DND-41 (cell line): ENCODE results near the gene KRT12.
"Not testable (repeated sequence)": the region's sequence is repeated elsewhere in the genome, so short reads cannot be mapped to it uniquely, and the experiment has no call there.

ENCODE experiments used
- ATAC-seq: fragments of 200-7000 bp; cut with Tn5 transposase; 3 replicates; pipeline ENCODE4 v1.9.1; 2021; ENCODE audit warnings: low read depth; ENCODE audit not compliant: insufficient read depth
- DNase-seq: peaks from one replicate; pipeline ENCODE4 v3.0.0-alpha.2; 2020
- H2AFZ ChIP-seq: 2 replicates; pipeline ENCODE4 v1.6.0; 2012; ENCODE audit warnings: low read depth, low read length
- H3K27ac ChIP-seq: 2 replicates; pipeline ENCODE4 v1.5.1; 2012; ENCODE audit warnings: low read length, inconsistent platforms
- H3K27me3 ChIP-seq: fragments of 200-600 bp; sonication (generic); 2 replicates; pipeline ENCODE4 v1.6.0; 2012; ENCODE audit warnings: low read length, mild to moderate bottlenecking, inconsistent platforms; ENCODE audit not compliant: insufficient read depth, poor library complexity
- H3K36me3 ChIP-seq: 2 replicates; pipeline ENCODE4 v1.5.1; 2012; ENCODE audit warnings: low read length, inconsistent platforms; ENCODE audit not compliant: insufficient read depth
- H3K4me1 ChIP-seq: 2 replicates; pipeline ENCODE4 v1.5.1; 2012; ENCODE audit warnings: mild to moderate bottlenecking, low read length; ENCODE audit not compliant: insufficient read depth
- H3K4me2 ChIP-seq: 2 replicates; pipeline ENCODE4 v1.6.0; 2012; ENCODE audit warnings: mild to moderate bottlenecking, moderate library complexity, low read length, inconsistent platforms; ENCODE audit not compliant: insufficient read depth
- H3K4me3 ChIP-seq, 2 experiments: fragments of 200-600 bp in 1 of 2; shearing (Covaris generic) in 1 of 2; 2 replicates each; pipeline ENCODE4 v1.5.1; 2012 to 2016; ENCODE audit warnings: inconsistent platforms in 2 of 2, low read length in 2 of 2, mild to moderate bottlenecking in 2 of 2, low read depth in 1 of 2, moderate library complexity in 1 of 2
- H3K79me2 ChIP-seq: 2 replicates; pipeline ENCODE4 v1.6.0; 2012; ENCODE audit warnings: low read length, inconsistent platforms; ENCODE audit not compliant: insufficient read depth
- H3K9ac ChIP-seq: 2 replicates; pipeline ENCODE4 v1.6.0; 2012; ENCODE audit warnings: low read depth, mild to moderate bottlenecking, inconsistent platforms, low read length, moderate library complexity
- H3K9me3 ChIP-seq: 2 replicates; pipeline ENCODE4 v1.5.1; 2012; ENCODE audit warnings: low read length, moderate library complexity, mild to moderate bottlenecking, inconsistent platforms; ENCODE audit not compliant: insufficient read depth, severe bottlenecking
- H4K20me1 ChIP-seq: 2 replicates; pipeline ENCODE4 v1.6.0; 2012; ENCODE audit warnings: low read length; ENCODE audit not compliant: insufficient read depth
- EZH2 ChIP-seq: IDR thresholded peaks from 3 replicates; pipeline ENCODE4 v1.6.1; 2012; ENCODE audit warnings: borderline replicate concordance, low read depth, mild to moderate bottlenecking, moderate library complexity, low read length, inconsistent platforms; ENCODE audit not compliant: severe bottlenecking
- TF ChIP-seq, protein P1 (sequence below): IDR thresholded peaks from 2 replicates; pipeline ENCODE4 v1.5.1; 2012; ENCODE audit warnings: borderline replicate concordance, low read length, moderate library complexity, mild to moderate bottlenecking; ENCODE audit not compliant: poor library complexity, severe bottlenecking; ENCODE audit errors: extremely low read depth

The KRT12 gene

DNA sequence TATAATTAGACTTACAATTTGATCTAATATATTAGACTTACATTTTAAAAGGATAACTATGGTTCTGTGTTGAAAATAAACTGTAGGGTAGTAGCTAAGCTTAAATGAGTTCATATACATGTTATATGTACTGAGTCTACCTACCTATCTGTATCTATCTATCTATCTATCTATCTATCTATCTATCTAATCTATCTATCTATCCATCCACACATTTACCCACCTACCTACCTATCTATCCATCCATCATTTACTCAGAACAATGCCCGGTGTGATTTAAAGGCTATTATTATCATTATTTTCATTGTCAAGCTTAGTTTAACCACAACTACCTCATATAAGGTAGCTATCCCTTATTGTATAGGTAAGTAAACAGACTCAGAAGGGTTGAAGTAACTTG lies 51.6 kb downstream of the KRT12 start:
- Histone ChIP-seq H3K79me2 (peaks cover 18% of the 10 kb centered on the region), H3K4me3 (no peak overlapping the region), H3K9me3 (no peaks in the 10 kb centered on the region), H3K27ac (no peak overlapping the region), H2AFZ (no peak overlapping the region), H3K9ac (no peak overlapping the region), H4K20me1 (no peaks in the 10 kb centered on the region), H3K4me2 (no peak overlapping the region), H3K27me3 (no peaks in the 10 kb centered on the region), H3K4me1 (peaks cover 26% of the 10 kb centered on the region), H3K36me3 (peaks cover 6% of the 10 kb centered on the region)
- TF ChIP-seq, protein P1, sequence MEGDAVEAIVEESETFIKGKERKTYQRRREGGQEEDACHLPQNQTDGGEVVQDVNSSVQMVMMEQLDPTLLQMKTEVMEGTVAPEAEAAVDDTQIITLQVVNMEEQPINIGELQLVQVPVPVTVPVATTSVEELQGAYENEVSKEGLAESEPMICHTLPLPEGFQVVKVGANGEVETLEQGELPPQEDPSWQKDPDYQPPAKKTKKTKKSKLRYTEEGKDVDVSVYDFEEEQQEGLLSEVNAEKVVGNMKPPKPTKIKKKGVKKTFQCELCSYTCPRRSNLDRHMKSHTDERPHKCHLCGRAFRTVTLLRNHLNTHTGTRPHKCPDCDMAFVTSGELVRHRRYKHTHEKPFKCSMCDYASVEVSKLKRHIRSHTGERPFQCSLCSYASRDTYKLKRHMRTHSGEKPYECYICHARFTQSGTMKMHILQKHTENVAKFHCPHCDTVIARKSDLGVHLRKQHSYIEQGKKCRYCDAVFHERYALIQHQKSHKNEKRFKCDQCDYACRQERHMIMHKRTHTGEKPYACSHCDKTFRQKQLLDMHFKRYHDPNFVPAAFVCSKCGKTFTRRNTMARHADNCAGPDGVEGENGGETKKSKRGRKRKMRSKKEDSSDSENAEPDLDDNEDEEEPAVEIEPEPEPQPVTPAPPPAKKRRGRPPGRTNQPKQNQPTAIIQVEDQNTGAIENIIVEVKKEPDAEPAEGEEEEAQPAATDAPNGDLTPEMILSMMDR: no peak
- TF ChIP-seq EZH2: no peak
- ATAC-seq (no peak), DNase-seq (no peak)

- Histone ChIP-seq H3K79me2 (peaks cover 16% of the 10 kb centered on the region), H3K4me1 (peaks cover 19% of the 10 kb centered on the region)
- H3K36me3 ChIP-seq, ATAC-seq, H2AFZ ChIP-seq, H3K9ac ChIP-seq, DNase-seq, H4K20me1 ChIP-seq, H3K9me3 ChIP-seq, H3K27ac ChIP-seq, H3K4me3 ChIP-seq, H3K4me2 ChIP-seq, H3K27me3 ChIP-seq: not testable (repeated sequence)
These were observed 52.4 kb downstream of the KRT12 start for GRCh38 chr17:40814657-40815056.

GRCh38 chr17:40813804-40814203 lies 53.2 kb downstream of the KRT12 start:
- Histone ChIP-seq H3K4me3 (no peak overlapping the region), H3K4me1 (peaks cover 14% of the 10 kb centered on the region), H3K9ac (no peak overlapping the region), H3K36me3 (peaks cover 6% of the 10 kb centered on the region), H3K4me2 (no peak overlapping the region), H3K79me2 (peaks cover 10% of the 10 kb centered on the region), H3K9me3 (no peaks in the 10 kb centered on the region), H2AFZ (no peak overlapping the region), H3K27me3 (no peaks in the 10 kb centered on the region), H3K27ac (no peak overlapping the region), H4K20me1 (no peaks in the 10 kb centered on the region)
- DNase-seq (no peak), ATAC-seq (no peak)
- TF ChIP-seq, protein P1: no peak
- no peak for TF ChIP-seq EZH2

GRCh38 chr17:40812639-40813038 lies 54.4 kb downstream of the KRT12 start:
- Histone ChIP-seq H3K4me1 (peaks cover 7% of the 10 kb centered on the region), H3K4me3 (no peak overlapping the region), H2AFZ (no peak overlapping the region), H3K27me3 (no peaks in the 10 kb centered on the region), H3K79me2 (0 out of 2 replicates have a peak, but pooled peaks cover 4% of the 10 kb centered on the region), H4K20me1 (no peaks in the 10 kb centered on the region), H3K27ac (no peak overlapping the region), H3K9me3 (no peaks in the 10 kb centered on the region), H3K9ac (no peak overlapping the region), H3K36me3 (peaks cover 6% of the 10 kb centered on the region), H3K4me2 (no peak overlapping the region)
- DNase-seq: no peak
- no peak for TF ChIP-seq EZH2
- TF ChIP-seq, protein P1: no peak
- ATAC-seq: no peak
